ENCODE data around the gene TBC1D3B.
"Not testable (repeated sequence)": the region's sequence is repeated elsewhere in the genome, so short reads cannot be mapped to it uniquely, and the experiment has no call there.

The TBC1D3B gene

DNA sequence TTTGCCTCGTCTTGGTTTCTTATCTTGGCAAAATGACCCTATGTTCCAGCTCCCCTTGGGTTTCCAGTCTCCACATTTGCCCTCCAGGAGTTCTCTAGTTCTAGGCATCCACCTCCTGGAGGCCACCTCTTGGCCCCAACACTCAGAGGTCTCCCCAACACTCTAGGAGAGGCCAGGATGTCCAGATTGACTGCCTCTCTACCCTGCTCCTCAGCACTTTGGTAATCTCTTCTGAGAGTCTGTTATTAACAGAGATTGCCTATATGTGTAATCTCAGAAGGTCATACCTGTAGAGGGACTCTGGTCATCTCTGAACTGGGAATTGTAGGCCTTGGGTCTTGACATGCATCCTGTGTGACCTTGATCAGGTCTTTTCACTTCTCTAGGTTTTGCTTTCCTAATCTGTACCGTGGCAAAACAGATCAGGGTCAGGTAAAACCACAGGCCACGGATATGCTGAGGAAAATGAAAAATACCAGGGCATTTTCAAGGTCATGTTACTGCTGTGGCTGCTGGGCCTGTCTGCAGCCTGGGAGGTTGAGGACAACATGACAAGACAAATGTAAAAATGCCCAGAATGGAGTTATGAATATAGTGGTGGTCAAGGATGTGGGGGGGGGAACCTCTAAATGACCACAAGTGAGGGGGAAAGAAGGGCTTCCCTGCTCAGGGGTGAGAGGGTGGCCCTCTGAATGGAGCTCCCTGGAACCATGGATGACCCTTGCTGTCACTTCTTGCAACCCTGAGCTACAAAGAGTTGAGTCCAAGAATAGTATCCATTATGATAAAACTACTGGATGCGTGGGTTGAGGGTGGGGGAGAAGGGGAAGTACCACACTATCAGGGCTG lies 29.4 kb upstream of the TBC1D3B start:
- no peak overlapping the region for H3K4me3 Mint-ChIP-seq
- no peak overlapping the region for H3K27ac Mint-ChIP-seq
- H3K27me3 Mint-ChIP-seq (ENCODE audit: low read depth): peaks cover 10% of the 10 kb centered on the region
- H3K4me1 Mint-ChIP-seq: peaks cover 5% of the 10 kb centered on the region
- H3K36me3 Mint-ChIP-seq (ENCODE audit: low read depth): no peaks in the 10 kb centered on the region
- no peaks in the 10 kb centered on the region for H3K9me3 Mint-ChIP-seq
- TF ChIP-seq CTCF (IDR thresholded peaks at IDR 0.05; ENCODE audit: unreplicated experiment in 3 of 3): no peak

DNA sequence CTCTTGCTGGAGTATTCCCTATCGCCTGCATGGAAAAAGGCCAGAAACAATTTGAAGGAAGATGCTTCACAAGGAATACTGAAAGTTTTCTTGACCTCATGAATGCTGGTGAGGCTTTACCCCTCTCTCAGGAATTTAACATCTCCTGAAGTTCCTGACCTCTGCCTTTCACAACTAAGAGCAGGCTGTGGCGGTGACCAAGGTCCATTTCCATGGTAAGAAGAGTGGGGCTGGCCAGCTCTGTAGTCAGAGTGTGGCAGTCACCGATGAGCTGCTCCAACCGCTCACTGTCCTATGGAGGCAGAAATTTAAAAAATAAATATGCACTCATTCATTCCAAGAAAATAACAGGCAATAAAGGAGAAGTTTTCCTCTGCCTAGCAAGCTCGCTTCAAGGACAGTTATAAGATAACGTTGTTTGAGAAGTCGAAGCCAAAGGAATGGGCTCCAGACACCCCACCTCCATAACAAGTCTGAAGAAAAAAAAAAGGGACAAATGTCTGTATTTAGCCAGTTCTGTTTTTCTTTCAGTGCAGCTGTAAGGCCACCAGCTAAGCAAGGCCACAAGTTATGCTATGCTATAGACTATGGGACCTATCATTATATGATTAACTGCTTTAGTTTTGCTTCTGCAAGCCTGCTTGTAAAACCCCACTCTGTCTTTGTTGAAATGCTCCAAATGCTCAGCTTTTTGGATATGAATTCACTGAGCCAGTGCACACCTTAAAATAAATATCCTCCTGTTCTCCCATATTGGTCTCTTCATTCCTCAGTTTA lies 28.5 kb upstream of the TBC1D3B start:
- Mint-ChIP-seq H3K27me3 (ENCODE audit: low read depth) (peaks cover 6% of the 10 kb centered on the region), H3K4me3 (no peak overlapping the region), H3K9me3 (no peaks in the 10 kb centered on the region), H3K36me3 (ENCODE audit: low read depth) (no peaks in the 10 kb centered on the region), H3K27ac (no peak overlapping the region), H3K4me1 (peaks cover 5% of the 10 kb centered on the region)
- TF ChIP-seq CTCF (IDR thresholded peaks at IDR 0.05; ENCODE audit: unreplicated experiment in 3 of 3): no peak

- no peaks in the 10 kb centered on the region for H3K36me3 Mint-ChIP-seq (ENCODE audit: low read depth)
- H3K9me3 Mint-ChIP-seq: no peaks in the 10 kb centered on the region
- no peak overlapping the region for H3K4me3 Mint-ChIP-seq
Observed at GRCh38 chr17:36203335-36203734, 26.9 kb upstream of the TBC1D3B start.

GRCh38 chr17:36201506-36201905 lies 25.1 kb upstream of the TBC1D3B start:
- not testable (repeated sequence) for H3K27me3 Mint-ChIP-seq (ENCODE audit: low read depth); H3K4me1 Mint-ChIP-seq; H3K4me3 Mint-ChIP-seq; H3K9me3 Mint-ChIP-seq; H3K27ac Mint-ChIP-seq; H3K36me3 Mint-ChIP-seq (ENCODE audit: low read depth)

More at GRCh38 chr17:36203335-36203734, 26.9 kb upstream of the TBC1D3B start:
- Mint-ChIP-seq H3K27me3 (ENCODE audit: low read depth) (no peaks in the 10 kb centered on the region), H3K27ac (no peak overlapping the region), H3K4me1 (peaks cover 5% of the 10 kb centered on the region)
- TF ChIP-seq CTCF (IDR thresholded peaks at IDR 0.05; ENCODE audit: unreplicated experiment in 3 of 3): no peak

GRCh38 chr17:36201102-36201501 lies 24.7 kb upstream of the TBC1D3B start:
- H3K9me3 Mint-ChIP-seq; H3K4me3 Mint-ChIP-seq; H3K27ac Mint-ChIP-seq; H3K4me1 Mint-ChIP-seq; H3K27me3 Mint-ChIP-seq (ENCODE audit: low read depth); H3K36me3 Mint-ChIP-seq (ENCODE audit: low read depth): not testable (repeated sequence)

GRCh38 chr17:36198831-36199465 lies 22.5 kb upstream of the TBC1D3B start:
- H3K4me3 Mint-ChIP-seq: no peak overlapping the region
- H3K27me3 Mint-ChIP-seq (ENCODE audit: low read depth): peaks cover 21% of the 10 kb centered on the region
- H3K36me3 Mint-ChIP-seq (ENCODE audit: low read depth): no peaks in the 10 kb centered on the region
- H3K27ac Mint-ChIP-seq: no peak overlapping the region
- H3K4me1 Mint-ChIP-seq: peaks cover 8% of the 10 kb centered on the region
- H3K9me3 Mint-ChIP-seq: no peaks in the 10 kb centered on the region
- no peak for TF ChIP-seq CTCF (IDR thresholded peaks at IDR 0.05; ENCODE audit: unreplicated experiment in 3 of 3)
